GM18867 (cell line): ENCODE measurements around the gene RNF2.

Source experiments
- ATAC-seq: cut with Tn5 transposase; IDR thresholded peaks from one replicate; pipeline ENCODE4 v1.9.1; 2021; ENCODE audit warnings: mild to moderate bottlenecking, moderate library complexity; ENCODE audit not compliant: unreplicated experiment

Gene RNF2

GRCh38 chr1:185087746-185088145, 42.4 kb downstream of the RNF2 start:
- ATAC-seq: no peak

GRCh38 chr1:185091480-185091879, 46.1 kb downstream of the RNF2 start:
- ATAC-seq: no peak

DNA sequence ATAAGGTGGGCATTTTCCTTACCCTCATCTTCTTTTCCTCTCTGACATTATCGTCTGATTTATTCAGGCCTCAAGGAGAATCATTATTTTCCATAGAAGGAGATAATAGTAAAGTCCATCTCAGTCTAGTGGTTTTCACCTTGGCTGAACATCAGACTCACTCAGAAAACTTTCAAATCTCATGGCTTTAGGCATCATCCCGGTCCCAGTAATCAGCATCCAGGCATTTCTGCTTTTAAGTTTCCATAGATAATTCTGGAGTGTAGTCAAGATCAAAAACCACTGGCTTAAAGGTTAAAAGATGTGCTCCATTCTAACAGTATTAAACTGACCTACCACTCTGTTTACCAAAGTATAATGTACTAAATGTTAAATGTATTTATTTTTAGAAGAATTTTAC, 49.4 kb downstream of the RNF2 start:
- ATAC-seq: no peak

GRCh38 chr1:185096531-185096930, 51.2 kb downstream of the RNF2 start:
- no peak for ATAC-seq

GRCh38 chr1:185104083-185104482, 58.7 kb downstream of the RNF2 start:
- no peak for ATAC-seq

- ATAC-seq: no peak
Observed at GRCh38 chr1:185105121-185105520, 59.8 kb downstream of the RNF2 start.

DNA sequence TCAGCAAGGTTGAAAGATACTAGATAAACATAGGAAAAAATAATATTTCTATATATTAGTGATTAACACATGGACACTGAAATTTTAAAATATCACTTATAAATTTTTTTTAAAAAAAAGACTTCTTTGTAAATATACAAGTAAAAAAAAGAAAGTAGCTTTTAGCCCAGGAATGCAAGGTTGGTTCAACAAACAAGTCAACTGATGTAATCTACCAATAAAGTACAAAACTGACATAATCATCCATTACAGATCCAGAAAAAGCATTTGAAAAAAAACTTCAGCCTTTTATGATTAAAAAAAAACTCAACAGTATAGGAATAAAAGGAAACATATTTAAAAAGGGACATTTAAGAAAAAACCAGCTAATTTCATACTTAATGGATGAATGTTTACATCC, 63.0 kb downstream of the RNF2 start:
- ATAC-seq: no peak

DNA sequence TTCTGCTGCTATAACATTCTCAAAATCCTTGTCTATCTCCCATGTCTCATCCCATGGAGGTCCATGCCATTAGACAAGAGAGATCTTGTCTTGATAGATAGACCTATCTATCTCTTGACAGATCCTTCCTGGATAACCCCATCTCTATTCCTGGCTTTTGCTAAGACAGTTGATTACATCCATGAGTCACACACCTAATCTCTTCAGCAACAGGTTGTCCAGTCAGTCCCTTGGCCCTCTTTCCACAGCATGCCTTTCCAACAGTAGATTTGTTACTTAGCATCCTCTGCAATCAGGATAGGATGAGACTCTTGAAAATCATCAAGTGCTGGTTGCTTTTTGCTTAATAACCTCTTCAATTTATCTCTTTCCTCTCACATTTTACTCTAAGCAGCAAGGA, 64.8 kb downstream of the RNF2 start:
- no peak for ATAC-seq

- ATAC-seq: no peak
Observed at GRCh38 chr1:185111873-185112272, 66.5 kb downstream of the RNF2 start.

- ATAC-seq: no peak
Observed at GRCh38 chr1:185112356-185112755, 67.0 kb downstream of the RNF2 start.

DNA sequence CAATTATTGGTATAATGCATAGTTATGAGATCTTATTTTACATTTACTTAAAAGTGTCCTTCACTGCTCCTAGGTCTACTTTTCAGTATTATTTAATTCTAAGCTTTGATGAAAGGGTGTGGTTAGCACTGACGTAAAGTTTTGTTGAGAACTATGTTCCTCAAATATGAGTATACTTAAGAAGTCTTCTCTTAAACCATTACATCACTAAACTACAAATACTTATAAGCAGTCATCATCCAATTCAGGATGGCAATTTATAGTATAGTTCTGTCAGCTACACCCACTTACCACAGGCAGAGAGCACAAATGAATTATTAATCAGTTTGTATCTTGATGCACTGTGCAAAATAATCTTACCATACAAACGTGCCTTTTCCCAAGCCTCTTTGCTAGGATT, 84.3 kb downstream of the RNF2 start:
- ATAC-seq: no peak

- ATAC-seq: no peak
Observed at GRCh38 chr1:185132534-185132933, 87.2 kb downstream of the RNF2 start.

GRCh38 chr1:185137896-185138545, 92.7 kb downstream of the RNF2 start:
- ATAC-seq: no peak

DNA sequence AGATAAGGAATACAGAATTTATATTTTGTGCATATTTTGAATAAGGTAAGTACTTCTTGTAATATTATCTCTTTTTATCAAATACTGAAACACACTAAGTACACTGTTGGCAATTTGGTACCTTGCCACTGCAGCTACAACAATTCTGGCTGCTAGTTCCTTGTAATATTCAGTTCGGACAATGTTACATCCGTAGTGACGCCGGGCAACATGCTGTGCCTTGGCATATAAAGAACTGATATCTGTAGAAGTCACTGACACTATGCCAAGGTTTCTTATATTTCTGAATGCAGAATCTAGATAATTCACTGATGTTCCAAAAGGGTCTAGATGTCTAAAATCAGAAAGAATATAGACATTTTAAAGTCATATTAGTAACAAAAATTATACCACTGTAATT, 93.9 kb downstream of the RNF2 start:
- ATAC-seq: no peak

GRCh38 chr1:185144233-185144632, 98.9 kb downstream of the RNF2 start:
- ATAC-seq: no peak

DNA sequence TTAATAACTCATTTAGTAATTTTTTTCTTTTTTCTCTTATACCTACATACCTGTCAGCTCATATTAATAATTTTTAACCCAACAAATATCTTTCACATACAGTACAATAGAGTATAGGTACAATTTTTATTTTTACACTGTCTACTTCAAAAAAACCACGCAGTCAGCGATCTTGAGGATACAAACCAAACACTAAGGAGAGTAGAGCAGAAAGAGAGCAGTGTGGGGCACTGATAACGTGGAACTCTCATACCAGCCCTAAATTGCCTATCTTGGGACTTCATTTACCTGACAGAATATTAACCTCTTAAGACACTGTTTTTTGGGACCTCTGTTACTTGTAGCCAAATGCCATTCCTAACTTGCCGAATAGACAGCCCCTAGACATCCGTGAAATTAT, 105.9 kb downstream of the RNF2 start:
- no peak for ATAC-seq
